Liver (tissue), 3 donors: Measurements from ENCODE around the gene BTBD7.

Source experiments
- CTCF ChIP-seq: fragments of 150-350 bp; IDR thresholded peaks from 2 replicates; pipeline ENCODE4 v1.5.1; 2017; ENCODE audit warnings: improper control_type of control experiment, low read depth, low read length; ENCODE audit not compliant: missing input control
- FOXA1 ChIP-seq: IDR thresholded peaks from 2 replicates; pipeline ENCODE4 v1.6.1; 2016; ENCODE audit warnings: antibody characterized with exemption
- GABPA ChIP-seq, 2 donors: IDR thresholded peaks in 1 of 2; conservative IDR thresholded peaks in 1 of 2; 2 replicates each; pipeline ENCODE4 v1.6.1; 2016; ENCODE audit warnings: antibody characterized with exemption in 2 of 2, mild to moderate bottlenecking in 1 of 2, moderate library complexity in 1 of 2
- HNF4A ChIP-seq, 2 donors: conservative IDR thresholded peaks; 2 replicates each; pipeline ENCODE4 v1.6.1; 2016; ENCODE audit warnings: antibody characterized with exemption in 2 of 2, mild to moderate bottlenecking in 2 of 2
- JUND ChIP-seq, 2 donors: IDR thresholded peaks; 2 replicates each; pipeline ENCODE4 v1.6.1; 2016; ENCODE audit warnings: antibody characterized with exemption in 2 of 2
- RAD21 ChIP-seq, 2 donors: IDR thresholded peaks; 2 replicates each; pipeline ENCODE4 v1.6.1; 2016; ENCODE audit warnings: antibody characterized with exemption in 2 of 2, mild to moderate bottlenecking in 2 of 2
- REST ChIP-seq: IDR thresholded peaks from 2 replicates; pipeline ENCODE4 v1.6.1; 2016; ENCODE audit warnings: antibody characterized with exemption, mild to moderate bottlenecking
- TAF1 ChIP-seq: conservative IDR thresholded peaks from 2 replicates; pipeline ENCODE4 v1.6.1; 2016; ENCODE audit warnings: antibody characterized with exemption, mild to moderate bottlenecking
- YY1 ChIP-seq: IDR thresholded peaks from 2 replicates; pipeline ENCODE4 v1.6.1; 2016; ENCODE audit warnings: antibody characterized with exemption, mild to moderate bottlenecking
- TF ChIP-seq, protein P1 (sequence below): IDR thresholded peaks from 2 replicates; pipeline ENCODE4 v1.6.1; 2016; ENCODE audit warnings: antibody characterized with exemption
- TF ChIP-seq, protein P2 (sequence below): IDR thresholded peaks from 2 replicates; pipeline ENCODE4 v1.6.1; 2016; ENCODE audit warnings: antibody characterized with exemption
- TF ChIP-seq, protein P3 (sequence below): IDR thresholded peaks from 2 replicates; pipeline ENCODE4 v1.6.1; 2016; ENCODE audit warnings: antibody characterized with exemption
- donor health status: healthy.
- donor health status: healthy.

GRCh38 chr14:93304771-93305170 is 28.1 kb downstream of the BTBD7 start:
- TF ChIP-seq CTCF: no peak
- no peak for TF ChIP-seq YY1
- TF ChIP-seq, protein P1, sequence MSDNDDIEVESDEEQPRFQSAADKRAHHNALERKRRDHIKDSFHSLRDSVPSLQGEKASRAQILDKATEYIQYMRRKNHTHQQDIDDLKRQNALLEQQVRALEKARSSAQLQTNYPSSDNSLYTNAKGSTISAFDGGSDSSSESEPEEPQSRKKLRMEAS: no peak
- TF ChIP-seq, protein P2, sequence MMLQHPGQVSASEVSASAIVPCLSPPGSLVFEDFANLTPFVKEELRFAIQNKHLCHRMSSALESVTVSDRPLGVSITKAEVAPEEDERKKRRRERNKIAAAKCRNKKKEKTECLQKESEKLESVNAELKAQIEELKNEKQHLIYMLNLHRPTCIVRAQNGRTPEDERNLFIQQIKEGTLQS: no peak
- no peak for TF ChIP-seq GABPA (IDR thresholded peaks at IDR 0.05 in 1 of 2, conservative IDR thresholded peaks at IDR 0.05 in 1 of 2)
- TF ChIP-seq RAD21 (IDR thresholded peaks at IDR 0.05): no peak
- TF ChIP-seq REST: no peak
- TF ChIP-seq TAF1: no peak
- TF ChIP-seq, protein P3, sequence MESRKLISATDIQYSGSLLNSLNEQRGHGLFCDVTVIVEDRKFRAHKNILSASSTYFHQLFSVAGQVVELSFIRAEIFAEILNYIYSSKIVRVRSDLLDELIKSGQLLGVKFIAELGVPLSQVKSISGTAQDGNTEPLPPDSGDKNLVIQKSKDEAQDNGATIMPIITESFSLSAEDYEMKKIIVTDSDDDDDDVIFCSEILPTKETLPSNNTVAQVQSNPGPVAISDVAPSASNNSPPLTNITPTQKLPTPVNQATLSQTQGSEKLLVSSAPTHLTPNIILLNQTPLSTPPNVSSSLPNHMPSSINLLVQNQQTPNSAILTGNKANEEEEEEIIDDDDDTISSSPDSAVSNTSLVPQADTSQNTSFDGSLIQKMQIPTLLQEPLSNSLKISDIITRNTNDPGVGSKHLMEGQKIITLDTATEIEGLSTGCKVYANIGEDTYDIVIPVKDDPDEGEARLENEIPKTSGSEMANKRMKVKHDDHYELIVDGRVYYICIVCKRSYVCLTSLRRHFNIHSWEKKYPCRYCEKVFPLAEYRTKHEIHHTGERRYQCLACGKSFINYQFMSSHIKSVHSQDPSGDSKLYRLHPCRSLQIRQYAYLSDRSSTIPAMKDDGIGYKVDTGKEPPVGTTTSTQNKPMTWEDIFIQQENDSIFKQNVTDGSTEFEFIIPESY: no peak
- TF ChIP-seq FOXA1: no peak
- no peak for TF ChIP-seq JUND (IDR thresholded peaks at IDR 0.05)
- TF ChIP-seq HNF4A (conservative IDR thresholded peaks at IDR 0.05): peak in 1 of 2 donors; percentile 15
